CD4-positive, alpha-beta T cell (primary cell): ENCODE results near the gene MS4A6E. TPM values are rescaled to one million over a fixed set of nuclear protein-coding genes. Genes with fewer than 3 reads are reported as not detected.

ENCODE experiments used
- ATAC-seq: fragments of 200-7000 bp; cut with Tn5 transposase; one replicate; pipeline ENCODE4 v1.10.0; 2022; ENCODE audit warnings: mild to moderate bottlenecking; ENCODE audit not compliant: poor library complexity
- CTCF ChIA-PET: fragments of 350-600 bp; sonication (Branson Sonifier 250); formaldehyde crosslinking; loops from one replicate; lab custom pipeline; 2021; ENCODE audit warnings: antibody characterized with exemption, inconsistent platforms; lab: Charles Lee
- POLR2A ChIA-PET: fragments of 350-600 bp; sonication (Branson Sonifier 250); formaldehyde crosslinking; loops from one replicate; lab custom pipeline; 2021; ENCODE audit warnings: antibody characterized with exemption, inconsistent platforms; lab: Charles Lee
- DNase-seq, 14 experiments: peaks; one replicate each; pipeline ENCODE4 v3.0.0-alpha.2; 2013 to 2020; ENCODE audit warnings: mixed read lengths in 2 of 14
- H3K27ac ChIP-seq, 2 donors: one replicate each; pipeline versions ENCODE4 v1.5.1 to v1.7.0; 2013; ENCODE audit warnings: low read length in 2 of 2, low read depth in 1 of 2, mild to moderate bottlenecking in 1 of 2
- H3K27me3 ChIP-seq, 2 experiments: 1 replicate in 1 of 2; 2 replicates in 1 of 2; pipeline versions ENCODE4 v1.6.1 to v1.7.0; 2013; ENCODE audit warnings: low read length in 2 of 2, control low read depth in 1 of 2, mild to moderate bottlenecking in 1 of 2, moderate library complexity in 1 of 2; ENCODE audit not compliant: insufficient read depth in 2 of 2, control insufficient read depth in 1 of 2
- H3K36me3 ChIP-seq: one replicate; pipeline ENCODE4 v1.6.1; 2013; ENCODE audit warnings: low read length, control low read depth; ENCODE audit not compliant: insufficient read depth
- H3K4me1 ChIP-seq: one replicate; pipeline ENCODE4 v1.6.1; 2013; ENCODE audit warnings: low read length, control low read depth; ENCODE audit not compliant: insufficient read depth
- H3K4me3 ChIP-seq: one replicate; pipeline ENCODE4 v1.5.1; 2013; ENCODE audit warnings: mild to moderate bottlenecking, low read length, moderate library complexity
- H3K9me3 ChIP-seq, 2 experiments: 1 replicate in 1 of 2; 2 replicates in 1 of 2; pipeline versions ENCODE4 v1.6.1 to v1.7.0; 2013; ENCODE audit warnings: low read length in 2 of 2, mild to moderate bottlenecking in 2 of 2, control low read depth in 1 of 2, moderate library complexity in 1 of 2; ENCODE audit not compliant: control insufficient read depth in 1 of 2, insufficient read depth in 1 of 2
- H3K27ac Mint-ChIP-seq: one replicate; pipeline ENCODE4 v1.8.0; 2020; ENCODE audit warnings: mixed read lengths
- H3K27me3 Mint-ChIP-seq: one replicate; pipeline ENCODE4 v1.8.0; 2021; ENCODE audit warnings: mixed read lengths
- H3K36me3 Mint-ChIP-seq: one replicate; pipeline ENCODE4 v1.8.0; 2021; ENCODE audit warnings: low read depth, mixed read lengths
- H3K4me1 Mint-ChIP-seq: one replicate; pipeline ENCODE4 v1.8.0; 2021; ENCODE audit warnings: low read depth, mixed read lengths
- H3K4me3 Mint-ChIP-seq: one replicate; pipeline ENCODE4 v1.8.0; 2020; ENCODE audit warnings: mild to moderate bottlenecking, mixed read lengths
- H3K9me3 Mint-ChIP-seq: one replicate; pipeline ENCODE4 v1.8.0; 2020; ENCODE audit warnings: mixed read lengths
- CTCF ChIP-seq: fragments of 200-600 bp; IDR thresholded peaks from one replicate; pipeline ENCODE4 v1.8.0; 2022; ENCODE audit warnings: antibody characterized with exemption, mild to moderate bottlenecking
- intact Hi-C, 2 experiments: fragments of 100-400 bp; cut with DNase I in 1 of 2; cut with micrococcal nuclease in 1 of 2; formaldehyde crosslinking; loops; one replicate each; pipeline versions ENCODE4 v1.15.1 to v1.9.0; 2023 to 2025; cut with DNase I, micrococcal nuclease
- total RNA-seq, 174 experiments: library from RNA in 2 of 174; stranded (reverse) in 2 of 174; gene quantifications; one replicate each; pipeline ENCODE4 v1.2.3 and lab custom pipeline; 2021 to 2026

Gene MS4A6E
- total RNA-seq, 2 experiments from 2014 or later = not detected

- Histone ChIP-seq H3K27me3 (peaks cover 0 to 4% of the 10 kb centered on the region in 2 experiments), H3K27ac (no peak overlapping the region), H3K4me1 (no peaks in the 10 kb centered on the region), H3K36me3 (no peaks in the 10 kb centered on the region), H3K4me3 (no peak overlapping the region), H3K9me3 (no peaks in the 10 kb centered on the region)
- no peaks in the 10 kb centered on the region for H3K27me3 Mint-ChIP-seq
- no peaks in the 10 kb centered on the region for H3K4me1 Mint-ChIP-seq
- intact Hi-C loops = no loop called here
- CTCF ChIA-PET = no interaction called here
- H3K27ac Mint-ChIP-seq = no peak overlapping the region
- TF ChIP-seq CTCF = no peak
- DNase-seq (no peak), ATAC-seq (no peak)
- H3K9me3 Mint-ChIP-seq = no peaks in the 10 kb centered on the region
- POLR2A ChIA-PET = no interaction called here
- no peaks in the 10 kb centered on the region for H3K36me3 Mint-ChIP-seq
- H3K4me3 Mint-ChIP-seq = no peak overlapping the region
Observed at GRCh38 chr11:60390419-60390818, 63.4 kb downstream of the MS4A6E start.

Other genes starting within 250 kb of the MS4A6E start
- not detected for gene MS4A2, start 238.6 kb upstream of the MS4A6E start, total RNA-seq
- gene MS4A6A, start 144.2 kb upstream of the MS4A6E start, total RNA-seq = 1 to 10 TPM; 3.3 TPM
- not detected for gene MS4A4E, start 84.1 kb upstream of the MS4A6E start, total RNA-seq
- not detected for gene MS4A4A, start 46.6 kb upstream of the MS4A6E start, total RNA-seq
- under 1 TPM in 1 of 2 experiments, not detected in 1; 0.80 TPM for gene MS4A7, start 51.3 kb downstream of the MS4A6E start, total RNA-seq
- gene MS4A14, start 69.2 kb downstream of the MS4A6E start, total RNA-seq = not detected
- gene MS4A5, start 102.3 kb downstream of the MS4A6E start, total RNA-seq = not detected
- under 1 TPM; 0.75 to 0.82 TPM for gene MS4A1, start 128.6 kb downstream of the MS4A6E start, total RNA-seq
- not detected for gene MS4A12, start 165.5 kb downstream of the MS4A6E start, total RNA-seq
- gene MS4A13, start 188.1 kb downstream of the MS4A6E start, total RNA-seq = not detected